ENCODE results near the gene CYBA. TPM values are rescaled to one million over a fixed set of nuclear protein-coding genes. Genes with fewer than 3 reads are reported as not detected.

CYBA gene
- total and polyA plus RNA-seq, 9 of the 15 experiments (the other 6 are each of a cell fraction or from before 2014, with no cell fraction given) = 0.34 to 683 (median 93.0) TPM

- TF ChIP-seq, protein P1, sequence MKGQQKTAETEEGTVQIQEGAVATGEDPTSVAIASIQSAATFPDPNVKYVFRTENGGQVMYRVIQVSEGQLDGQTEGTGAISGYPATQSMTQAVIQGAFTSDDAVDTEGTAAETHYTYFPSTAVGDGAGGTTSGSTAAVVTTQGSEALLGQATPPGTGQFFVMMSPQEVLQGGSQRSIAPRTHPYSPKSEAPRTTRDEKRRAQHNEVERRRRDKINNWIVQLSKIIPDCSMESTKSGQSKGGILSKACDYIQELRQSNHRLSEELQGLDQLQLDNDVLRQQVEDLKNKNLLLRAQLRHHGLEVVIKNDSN (CRISPR knock-in tag; IDR thresholded peaks at IDR 0.05) = 0 out of 2 replicates have a peak, but pooled peaks have one; percentile 14
- no peak for TF ChIP-seq ZNF165 (CRISPR knock-in tag; IDR thresholded peaks at IDR 0.05; ENCODE audit: borderline replicate concordance)
- TF ChIP-seq TRIM28 (IDR thresholded peaks at IDR 0.05) = no peak
- TF ChIP-seq MBD2 (IDR thresholded peaks at IDR 0.05; ENCODE audit: borderline replicate concordance, low read depth) = peak; percentile 85
- TF ChIP-seq, protein P2, sequence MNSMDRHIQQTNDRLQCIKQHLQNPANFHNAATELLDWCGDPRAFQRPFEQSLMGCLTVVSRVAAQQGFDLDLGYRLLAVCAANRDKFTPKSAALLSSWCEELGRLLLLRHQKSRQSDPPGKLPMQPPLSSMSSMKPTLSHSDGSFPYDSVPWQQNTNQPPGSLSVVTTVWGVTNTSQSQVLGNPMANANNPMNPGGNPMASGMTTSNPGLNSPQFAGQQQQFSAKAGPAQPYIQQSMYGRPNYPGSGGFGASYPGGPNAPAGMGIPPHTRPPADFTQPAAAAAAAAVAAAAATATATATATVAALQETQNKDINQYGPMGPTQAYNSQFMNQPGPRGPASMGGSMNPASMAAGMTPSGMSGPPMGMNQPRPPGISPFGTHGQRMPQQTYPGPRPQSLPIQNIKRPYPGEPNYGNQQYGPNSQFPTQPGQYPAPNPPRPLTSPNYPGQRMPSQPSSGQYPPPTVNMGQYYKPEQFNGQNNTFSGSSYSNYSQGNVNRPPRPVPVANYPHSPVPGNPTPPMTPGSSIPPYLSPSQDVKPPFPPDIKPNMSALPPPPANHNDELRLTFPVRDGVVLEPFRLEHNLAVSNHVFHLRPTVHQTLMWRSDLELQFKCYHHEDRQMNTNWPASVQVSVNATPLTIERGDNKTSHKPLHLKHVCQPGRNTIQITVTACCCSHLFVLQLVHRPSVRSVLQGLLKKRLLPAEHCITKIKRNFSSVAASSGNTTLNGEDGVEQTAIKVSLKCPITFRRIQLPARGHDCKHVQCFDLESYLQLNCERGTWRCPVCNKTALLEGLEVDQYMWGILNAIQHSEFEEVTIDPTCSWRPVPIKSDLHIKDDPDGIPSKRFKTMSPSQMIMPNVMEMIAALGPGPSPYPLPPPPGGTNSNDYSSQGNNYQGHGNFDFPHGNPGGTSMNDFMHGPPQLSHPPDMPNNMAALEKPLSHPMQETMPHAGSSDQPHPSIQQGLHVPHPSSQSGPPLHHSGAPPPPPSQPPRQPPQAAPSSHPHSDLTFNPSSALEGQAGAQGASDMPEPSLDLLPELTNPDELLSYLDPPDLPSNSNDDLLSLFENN (IDR thresholded peaks at IDR 0.05; ENCODE audit: low read depth in 2 of 2, low read length in 2 of 2) = peak in 1 of 2 experiments; percentile 86; a peak in 2 of 4 replicates
- peak; percentile 61 for TF ChIP-seq BHLHE40 (IDR thresholded peaks at IDR 0.05; ENCODE audit: low read length)
- TF ChIP-seq FOXA3 (CRISPR knock-in tag; conservative IDR thresholded peaks at IDR 0.05 in 1 of 2, IDR thresholded peaks at IDR 0.05 in 1 of 2) = no peak; a peak in 1 of 4 replicates
- peak; percentile 86 for TF ChIP-seq PML (IDR thresholded peaks at IDR 0.05; ENCODE audit: low read length)
- no peak for TF ChIP-seq ZNF431 (CRISPR knock-in tag; IDR thresholded peaks at IDR 0.05)
- no peak for TF ChIP-seq ZNF384 (IDR thresholded peaks at IDR 0.05; ENCODE audit: low read depth, low read length)
- no peak for TF ChIP-seq HDAC6 (IDR thresholded peaks at IDR 0.05; ENCODE audit: low read depth, low read length)
- no peak for TF ChIP-seq ZNF655 (CRISPR knock-in tag; IDR thresholded peaks at IDR 0.05)
- no peak for TF ChIP-seq FIP1L1 (IDR thresholded peaks at IDR 0.05; ENCODE audit: low read depth, low read length, poor library complexity, severe bottlenecking)
- no peak for TF ChIP-seq KLF6 (CRISPR knock-in tag; IDR thresholded peaks at IDR 0.05; ENCODE audit: borderline replicate concordance)
- no peak for TF ChIP-seq ATF6 (CRISPR knock-in tag; IDR thresholded peaks at IDR 0.05)
- no peak for TF ChIP-seq ZNF277 (CRISPR knock-in tag; IDR thresholded peaks at IDR 0.05; ENCODE audit: borderline replicate concordance)
Measured at GRCh38 chr16:88688013-88688778, 37.3 kb upstream of the CYBA start (continued).
